Measurements from ENCODE around the gene DHX15.

- TF ChIP-seq, protein P1, sequence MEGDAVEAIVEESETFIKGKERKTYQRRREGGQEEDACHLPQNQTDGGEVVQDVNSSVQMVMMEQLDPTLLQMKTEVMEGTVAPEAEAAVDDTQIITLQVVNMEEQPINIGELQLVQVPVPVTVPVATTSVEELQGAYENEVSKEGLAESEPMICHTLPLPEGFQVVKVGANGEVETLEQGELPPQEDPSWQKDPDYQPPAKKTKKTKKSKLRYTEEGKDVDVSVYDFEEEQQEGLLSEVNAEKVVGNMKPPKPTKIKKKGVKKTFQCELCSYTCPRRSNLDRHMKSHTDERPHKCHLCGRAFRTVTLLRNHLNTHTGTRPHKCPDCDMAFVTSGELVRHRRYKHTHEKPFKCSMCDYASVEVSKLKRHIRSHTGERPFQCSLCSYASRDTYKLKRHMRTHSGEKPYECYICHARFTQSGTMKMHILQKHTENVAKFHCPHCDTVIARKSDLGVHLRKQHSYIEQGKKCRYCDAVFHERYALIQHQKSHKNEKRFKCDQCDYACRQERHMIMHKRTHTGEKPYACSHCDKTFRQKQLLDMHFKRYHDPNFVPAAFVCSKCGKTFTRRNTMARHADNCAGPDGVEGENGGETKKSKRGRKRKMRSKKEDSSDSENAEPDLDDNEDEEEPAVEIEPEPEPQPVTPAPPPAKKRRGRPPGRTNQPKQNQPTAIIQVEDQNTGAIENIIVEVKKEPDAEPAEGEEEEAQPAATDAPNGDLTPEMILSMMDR (IDR thresholded peaks at IDR 0.05; ENCODE audit: low read depth, low read length, poor library complexity, severe bottlenecking) = no peak
- TF ChIP-seq EZH2phosphoT487 (IDR thresholded peaks at IDR 0.05; ENCODE audit: borderline replicate concordance, low read length) = no peak
These were observed 24.5 kb downstream of the DHX15 start for GRCh38 chr4:24559889-24560288.
